Right atrium auricular region (tissue), 2 donors: ENCODE data around the gene FMN2. TPM values are rescaled to one million over a fixed set of nuclear protein-coding genes. Genes with fewer than 3 reads are reported as not detected.
"Not testable (repeated sequence)": the region's sequence is repeated elsewhere in the genome, so short reads cannot be mapped to it uniquely, and the experiment has no call there.

Experiments used
- DNase-seq: peaks from one replicate; pipeline ENCODE4 v3.0.0-alpha.2; 2019; ENCODE audit warnings: low spot score
- H3K27ac ChIP-seq, 2 donors: fragments of 200-600 bp; sonication (generic); 1 replicate in 1 of 2; 2 replicates in 1 of 2; pipeline ENCODE4 v1.5.1; 2016 to 2019
- H3K27me3 ChIP-seq, 2 donors: fragments of 200-600 bp; sonication (generic); one replicate each; pipeline versions ENCODE4 v1.5.1 to v1.6.0; 2017 to 2019
- H3K36me3 ChIP-seq: fragments of 200-600 bp; sonication (generic); one replicate; pipeline ENCODE4 v1.5.1; 2016
- H3K4me1 ChIP-seq, 2 donors: fragments of 200-600 bp; sonication (generic); one replicate each; pipeline versions ENCODE4 v1.5.1 to v1.6.0; 2017 to 2019
- H3K4me3 ChIP-seq, 2 donors: fragments of 200-600 bp; sonication (generic); 1 replicate in 1 of 2; 2 replicates in 1 of 2; pipeline ENCODE4 v1.5.1; 2017 to 2019; ENCODE audit warnings: mild to moderate bottlenecking in 1 of 2, moderate library complexity in 1 of 2
- H3K9me3 ChIP-seq, 2 donors: fragments of 200-600 bp; sonication (generic); one replicate each; pipeline ENCODE4 v1.5.1; 2019
- total RNA-seq, 2 donors: library from RNA; depleted of rRNA; stranded (reverse); fragments of >200 nt; gene quantifications; one replicate each; pipeline ENCODE4 v1.1.0, GENCODE V29; 2016
- TF ChIP-seq, protein P1 (sequence below), 2 donors: fragments of 200-600 bp; sonication (generic); IDR thresholded peaks; one replicate each; pipeline ENCODE4 v1.5.1; 2019; ENCODE audit warnings: antibody characterized with exemption in 2 of 2

FMN2 gene
- total RNA-seq, 2 donors from 2014 or later = 0.15 TPM; not detected in 1

DNA sequence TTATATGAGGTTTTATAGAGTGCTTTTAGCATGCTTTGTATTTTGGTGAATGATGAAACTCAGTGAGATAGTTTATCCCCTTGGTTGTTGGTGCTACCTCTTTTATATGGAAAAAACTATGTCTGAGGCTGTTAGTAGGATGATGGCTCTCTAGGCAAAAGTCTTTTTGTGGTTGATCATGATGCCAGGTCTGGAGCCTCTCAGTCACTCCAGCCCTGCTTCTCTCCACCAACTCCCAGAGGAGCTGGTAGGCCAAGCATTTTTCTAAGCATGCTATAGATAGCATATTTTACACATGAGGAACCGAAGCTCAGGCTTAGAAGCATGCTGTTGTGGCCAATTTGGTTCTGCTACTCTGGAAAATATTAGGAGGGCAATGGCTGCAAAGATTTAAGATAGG lies 82.2 kb downstream of the FMN2 start:
- no peaks in the 10 kb centered on the region for H3K4me1 ChIP-seq
- TF ChIP-seq, protein P1, sequence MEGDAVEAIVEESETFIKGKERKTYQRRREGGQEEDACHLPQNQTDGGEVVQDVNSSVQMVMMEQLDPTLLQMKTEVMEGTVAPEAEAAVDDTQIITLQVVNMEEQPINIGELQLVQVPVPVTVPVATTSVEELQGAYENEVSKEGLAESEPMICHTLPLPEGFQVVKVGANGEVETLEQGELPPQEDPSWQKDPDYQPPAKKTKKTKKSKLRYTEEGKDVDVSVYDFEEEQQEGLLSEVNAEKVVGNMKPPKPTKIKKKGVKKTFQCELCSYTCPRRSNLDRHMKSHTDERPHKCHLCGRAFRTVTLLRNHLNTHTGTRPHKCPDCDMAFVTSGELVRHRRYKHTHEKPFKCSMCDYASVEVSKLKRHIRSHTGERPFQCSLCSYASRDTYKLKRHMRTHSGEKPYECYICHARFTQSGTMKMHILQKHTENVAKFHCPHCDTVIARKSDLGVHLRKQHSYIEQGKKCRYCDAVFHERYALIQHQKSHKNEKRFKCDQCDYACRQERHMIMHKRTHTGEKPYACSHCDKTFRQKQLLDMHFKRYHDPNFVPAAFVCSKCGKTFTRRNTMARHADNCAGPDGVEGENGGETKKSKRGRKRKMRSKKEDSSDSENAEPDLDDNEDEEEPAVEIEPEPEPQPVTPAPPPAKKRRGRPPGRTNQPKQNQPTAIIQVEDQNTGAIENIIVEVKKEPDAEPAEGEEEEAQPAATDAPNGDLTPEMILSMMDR (IDR thresholded peaks at IDR 0.05) = no peak
- DNase-seq = no peak
- no peaks in the 10 kb centered on the region for H3K36me3 ChIP-seq
- H3K27ac ChIP-seq = no peak overlapping the region
- H3K4me3 ChIP-seq = no peak overlapping the region
- no peaks in the 10 kb centered on the region for H3K9me3 ChIP-seq
- no peaks in the 10 kb centered on the region for H3K27me3 ChIP-seq

DNA sequence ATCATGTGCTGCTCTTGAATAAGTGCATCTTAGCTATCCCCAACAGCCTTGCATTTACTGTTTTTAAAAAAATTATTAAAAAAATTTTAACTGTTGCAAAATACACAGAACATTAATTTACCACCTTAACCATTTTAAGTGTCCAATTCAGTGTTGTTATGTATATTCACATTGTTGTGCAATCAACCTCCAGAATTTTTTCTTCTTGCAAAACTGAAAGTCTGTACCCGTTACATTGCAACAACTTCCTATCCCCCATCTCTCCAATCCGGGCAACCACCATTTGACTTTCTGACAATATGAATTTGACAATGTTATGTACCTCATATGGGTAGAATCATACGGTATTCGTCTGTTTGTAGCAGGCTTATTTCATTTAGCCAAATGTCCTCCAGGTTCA lies 83.1 kb downstream of the FMN2 start:
- DNase-seq = no peak

DNA sequence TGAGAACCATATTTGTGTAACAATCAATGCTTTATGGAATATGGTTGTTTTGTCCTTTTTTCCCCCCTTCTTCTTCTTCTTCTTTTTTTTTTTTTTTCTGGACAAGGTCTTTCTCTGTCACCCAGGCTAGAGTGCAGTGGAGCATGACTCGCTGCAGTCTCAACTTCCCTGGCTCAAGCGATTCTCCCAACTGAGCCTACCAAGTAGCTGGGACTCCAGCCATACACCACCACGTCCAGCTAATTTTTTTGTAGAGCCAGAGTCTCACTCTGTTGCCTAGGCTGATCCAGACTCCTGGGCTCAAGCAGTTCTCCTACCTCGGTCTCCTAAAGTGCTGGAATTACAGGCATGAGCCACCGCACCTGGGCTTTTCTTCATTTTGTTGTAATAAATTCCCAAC lies 86.7 kb downstream of the FMN2 start:
- no peaks in the 10 kb centered on the region for H3K27me3 ChIP-seq
- no peak for DNase-seq
- no peaks in the 10 kb centered on the region for H3K4me1 ChIP-seq
- TF ChIP-seq, protein P1 (IDR thresholded peaks at IDR 0.05) = no peak
- no peaks in the 10 kb centered on the region for H3K36me3 ChIP-seq
- H3K27ac ChIP-seq = no peak overlapping the region
- no peaks in the 10 kb centered on the region for H3K9me3 ChIP-seq
- no peak overlapping the region for H3K4me3 ChIP-seq

More for the DNA sequence above, 83.1 kb downstream of the FMN2 start:
- Histone ChIP-seq H3K4me1 (no peaks in the 10 kb centered on the region), H3K9me3 (no peaks in the 10 kb centered on the region), H3K36me3 (no peaks in the 10 kb centered on the region), H3K27ac (no peak overlapping the region), H3K4me3 (no peak overlapping the region), H3K27me3 (no peaks in the 10 kb centered on the region)
- TF ChIP-seq, protein P1 (IDR thresholded peaks at IDR 0.05) = no peak

DNA sequence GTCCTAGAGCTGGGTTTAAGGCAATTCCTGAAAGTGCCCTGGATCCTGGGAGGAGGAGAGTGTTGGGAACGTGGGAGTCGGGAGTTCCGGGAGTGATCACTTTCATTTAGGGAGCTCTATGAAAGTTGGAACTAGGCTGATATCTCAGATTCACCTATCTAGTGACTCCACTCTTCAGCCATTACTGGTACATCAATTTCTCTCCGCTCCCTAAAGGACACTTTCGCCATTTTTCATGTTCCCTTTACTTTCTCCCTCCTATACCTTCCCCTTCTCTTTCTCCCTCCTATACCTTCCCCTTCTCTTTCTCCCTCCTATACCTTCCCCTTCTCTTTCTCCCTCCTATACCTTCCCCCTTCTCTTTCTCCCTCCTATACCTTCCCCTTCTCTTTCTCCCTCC lies 93.0 kb downstream of the FMN2 start:
- not testable (repeated sequence) for H3K4me1 ChIP-seq, H3K36me3 ChIP-seq, DNase-seq, H3K27ac ChIP-seq, H3K4me3 ChIP-seq, H3K27me3 ChIP-seq, H3K9me3 ChIP-seq

DNA sequence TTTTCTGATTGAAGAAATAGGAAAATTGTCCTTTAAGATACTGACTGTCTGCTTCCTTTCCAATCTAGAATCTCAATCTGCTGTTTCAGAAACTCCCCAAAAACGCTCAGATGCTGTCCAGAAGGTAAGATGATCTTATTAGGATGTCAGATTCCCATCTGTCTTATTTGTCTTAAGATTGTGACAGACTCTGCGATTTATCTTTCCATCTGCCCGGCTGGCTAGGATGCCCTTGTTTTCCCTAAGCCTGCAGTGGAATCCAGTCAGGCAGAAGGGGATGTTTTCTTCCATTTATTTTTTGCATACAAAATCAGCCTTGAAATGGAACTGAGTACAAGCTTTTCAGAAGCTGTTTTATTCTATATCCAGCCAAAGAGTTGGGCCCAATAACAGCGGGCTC lies 96.5 kb downstream of the FMN2 start:
- Histone ChIP-seq H3K4me1 (no peaks in the 10 kb centered on the region), H3K36me3 (no peaks in the 10 kb centered on the region), H3K27me3 (no peaks in the 10 kb centered on the region), H3K9me3 (no peaks in the 10 kb centered on the region), H3K27ac (no peak overlapping the region), H3K4me3 (no peak overlapping the region)
- DNase-seq = no peak
- TF ChIP-seq, protein P1 (IDR thresholded peaks at IDR 0.05) = no peak

DNA sequence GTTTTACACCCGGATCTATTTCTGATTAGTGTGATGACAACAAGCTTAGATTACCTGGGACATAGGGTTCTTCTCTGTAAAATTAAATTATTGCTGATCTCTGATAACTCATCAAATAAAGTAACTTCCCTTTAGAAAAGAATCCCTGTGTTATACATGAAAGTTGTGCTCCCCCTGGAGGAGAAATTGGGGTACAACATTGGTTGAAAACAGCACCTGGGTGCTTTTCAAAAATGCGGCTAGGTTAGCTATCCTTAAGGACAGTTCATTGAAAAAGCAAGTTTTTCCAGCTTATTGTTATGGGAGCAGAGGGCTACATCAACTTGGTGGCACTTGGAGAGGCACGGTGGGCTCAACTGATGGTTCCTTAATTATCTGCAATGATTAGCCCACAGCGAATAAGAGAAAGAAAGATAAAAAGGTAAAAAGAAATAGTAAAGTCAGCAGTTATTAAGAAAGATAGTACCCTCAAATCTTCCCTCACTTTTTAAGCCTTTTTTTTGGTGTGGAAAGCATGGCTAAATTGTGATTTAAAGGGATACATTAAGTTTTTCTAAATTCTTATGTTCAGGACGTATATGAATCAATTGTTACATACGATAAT lies 97.8 kb downstream of the FMN2 start:
- no peak overlapping the region for H3K4me3 ChIP-seq
- H3K36me3 ChIP-seq = no peaks in the 10 kb centered on the region
- no peak overlapping the region for H3K27ac ChIP-seq
- DNase-seq = no peak
- H3K9me3 ChIP-seq = no peaks in the 10 kb centered on the region
- no peaks in the 10 kb centered on the region for H3K27me3 ChIP-seq
- no peaks in the 10 kb centered on the region for H3K4me1 ChIP-seq
- TF ChIP-seq, protein P1 (IDR thresholded peaks at IDR 0.05) = peak; percentile 52 to 78
